GM19099 (cell line): ENCODE data around the gene ERFE.

ENCODE experiments used
- POLR2A ChIP-seq: IDR thresholded peaks from 3 replicates; pipeline ENCODE4 v1.6.1; 2011; ENCODE audit warnings: low read depth; ENCODE audit not compliant: insufficient read length; ENCODE audit errors: extremely low read depth

Gene ERFE

GRCh38 chr2:238165288-238165921 lies 6.6 kb downstream of the ERFE start:
- TF ChIP-seq POLR2A = no peak

GRCh38 chr2:238166391-238167343 lies 7.9 kb downstream of the ERFE start:
- no peak for TF ChIP-seq POLR2A

GRCh38 chr2:238167344-238167715 lies 8.6 kb downstream of the ERFE start:
- no peak for TF ChIP-seq POLR2A

- TF ChIP-seq POLR2A = no peak
Observed at GRCh38 chr2:238167761-238168160, 9.0 kb downstream of the ERFE start.

- no peak for TF ChIP-seq POLR2A
Observed at GRCh38 chr2:238168196-238169047, 9.7 kb downstream of the ERFE start.

GRCh38 chr2:238169048-238169707 lies 10.4 kb downstream of the ERFE start:
- TF ChIP-seq POLR2A = no peak

- TF ChIP-seq POLR2A = no peak
Observed at GRCh38 chr2:238169708-238170251, 11.0 kb downstream of the ERFE start.

GRCh38 chr2:238170386-238171071 lies 11.8 kb downstream of the ERFE start:
- no peak for TF ChIP-seq POLR2A

GRCh38 chr2:238171575-238172187 lies 12.9 kb downstream of the ERFE start:
- no peak for TF ChIP-seq POLR2A

- no peak for TF ChIP-seq POLR2A
Observed at GRCh38 chr2:238172439-238172838, 13.7 kb downstream of the ERFE start.

- TF ChIP-seq POLR2A = no peak
Observed at GRCh38 chr2:238173692-238174091, 14.9 kb downstream of the ERFE start.

- TF ChIP-seq POLR2A = no peak
Observed at GRCh38 chr2:238174291-238174690, 15.5 kb downstream of the ERFE start.

GRCh38 chr2:238174701-238175100 lies 15.9 kb downstream of the ERFE start:
- no peak for TF ChIP-seq POLR2A
